HG03103 (cell line): ENCODE measurements around the gene TTC28.
A peak's percentile ranks its signal among the peaks of the same experiment; 100 is the strongest.

ENCODE experiments used
- ATAC-seq: cut with Tn5 transposase; IDR thresholded peaks from one replicate; pipeline ENCODE4 v1.9.1; 2021; ENCODE audit warnings: low read depth; ENCODE audit not compliant: unreplicated experiment

Gene TTC28

DNA sequence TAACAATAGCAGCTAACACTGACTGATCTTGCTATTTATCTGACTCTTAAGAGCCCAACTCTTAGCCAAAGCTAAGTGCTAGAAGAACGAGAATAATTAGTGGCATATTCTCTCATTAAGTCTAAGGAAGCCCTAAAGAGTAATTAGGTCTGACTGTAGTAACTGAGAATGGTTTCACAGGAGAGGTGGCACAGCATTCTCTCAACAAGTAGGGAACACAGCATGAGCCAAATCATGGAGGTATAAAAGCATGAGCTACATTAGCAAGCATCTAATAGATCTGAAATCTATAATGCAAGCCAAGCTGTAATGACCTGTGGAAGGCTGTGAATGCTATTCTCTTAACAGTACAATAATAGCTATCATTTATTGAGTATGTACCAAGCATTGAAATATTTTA is 230.6 kb downstream of the TTC28 start:
- ATAC-seq = no peak

DNA sequence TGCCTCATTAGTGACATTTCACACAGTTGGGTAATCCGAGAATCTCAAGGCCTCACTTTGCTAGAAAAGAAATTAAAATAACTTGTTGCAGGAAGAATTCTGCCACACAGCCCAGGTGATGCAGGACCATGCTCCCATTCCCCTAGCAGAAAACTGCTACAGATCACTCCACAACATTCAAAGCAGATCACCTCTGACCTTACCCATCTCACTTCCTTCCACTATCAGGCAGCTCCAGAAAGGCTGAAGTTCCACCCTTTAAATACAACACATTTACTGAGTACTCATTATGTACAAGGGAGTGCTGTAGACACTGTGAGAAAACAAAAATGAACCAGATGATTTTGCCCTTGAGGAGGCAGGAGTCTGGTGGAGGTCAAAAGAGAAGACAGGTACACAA is 231.0 kb downstream of the TTC28 start:
- no peak for ATAC-seq

DNA sequence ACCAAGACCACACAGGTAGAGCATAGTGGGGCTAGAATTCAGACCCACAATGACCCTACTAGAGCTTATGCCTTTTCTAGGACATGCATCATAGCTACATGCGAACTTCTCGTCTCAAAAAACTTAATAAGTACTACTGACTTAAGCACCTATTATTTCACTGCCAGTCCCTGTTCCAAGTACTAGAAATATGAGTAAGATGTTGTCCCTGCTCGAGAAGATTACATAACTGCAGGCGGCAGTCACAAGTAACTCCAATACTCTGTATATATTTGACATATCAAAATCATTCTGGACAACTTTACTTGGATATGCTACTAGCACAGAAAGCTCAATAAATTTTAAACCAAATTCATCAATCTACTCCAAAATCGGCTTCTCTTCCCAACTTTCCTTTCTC is 235.0 kb downstream of the TTC28 start:
- ATAC-seq = no peak

DNA sequence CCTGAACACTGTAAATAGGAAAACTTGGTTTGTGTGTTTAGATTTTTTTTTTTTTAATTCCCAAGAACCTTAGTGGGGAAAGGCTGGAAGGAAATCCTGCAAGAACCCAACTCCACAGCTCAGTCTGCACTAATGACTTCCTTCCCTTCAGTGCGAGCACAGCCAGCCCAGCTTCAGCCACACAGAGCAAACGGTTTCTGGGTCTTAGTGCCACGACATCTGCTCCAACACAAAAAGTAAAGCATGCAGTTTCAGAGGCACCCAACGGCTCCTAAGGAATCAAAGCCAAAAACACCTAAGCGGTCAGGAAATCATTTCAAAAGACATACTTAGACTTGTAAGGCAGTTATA is 236.1 kb downstream of the TTC28 start:
- ATAC-seq = no peak

DNA sequence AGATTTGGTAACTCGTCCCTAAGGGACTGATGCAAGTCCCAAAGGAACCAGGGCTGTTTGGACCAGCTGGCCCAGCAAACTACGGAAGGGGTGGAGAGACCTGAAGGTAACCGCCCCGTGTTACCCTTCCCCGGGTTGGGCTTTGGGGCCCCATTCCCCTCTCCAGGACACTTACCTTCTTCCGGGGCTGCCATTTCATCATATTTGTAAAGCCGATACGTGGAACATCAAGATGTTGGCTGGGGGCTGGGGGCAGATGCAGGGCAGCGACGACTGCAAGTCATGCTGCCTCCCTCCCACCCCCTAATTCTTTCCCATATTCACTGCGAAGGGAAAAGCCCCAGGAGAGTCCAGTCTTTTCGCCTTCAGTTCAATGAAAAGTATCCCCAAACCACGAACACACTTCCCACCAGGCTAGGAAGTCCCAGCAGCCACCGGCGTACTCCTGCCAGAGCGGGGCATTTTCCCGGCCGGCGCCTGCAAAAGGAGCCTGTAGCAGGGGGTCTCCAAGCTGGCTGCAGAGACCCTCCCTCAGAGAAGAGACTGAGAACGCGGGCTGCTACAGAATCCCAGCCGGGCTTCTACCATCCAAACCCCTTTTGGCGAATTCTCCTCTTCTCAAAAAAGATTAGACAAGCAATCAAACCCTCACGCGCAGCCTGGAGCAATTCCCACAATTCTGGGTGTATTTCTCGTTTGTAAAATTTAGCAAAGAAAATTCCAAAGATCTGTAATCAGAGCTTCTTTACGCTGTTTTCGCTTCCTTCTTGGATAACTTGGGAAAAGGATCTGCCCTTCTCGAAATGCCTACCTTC is 236.7 kb downstream of the TTC28 start:
- ATAC-seq = no peak

DNA sequence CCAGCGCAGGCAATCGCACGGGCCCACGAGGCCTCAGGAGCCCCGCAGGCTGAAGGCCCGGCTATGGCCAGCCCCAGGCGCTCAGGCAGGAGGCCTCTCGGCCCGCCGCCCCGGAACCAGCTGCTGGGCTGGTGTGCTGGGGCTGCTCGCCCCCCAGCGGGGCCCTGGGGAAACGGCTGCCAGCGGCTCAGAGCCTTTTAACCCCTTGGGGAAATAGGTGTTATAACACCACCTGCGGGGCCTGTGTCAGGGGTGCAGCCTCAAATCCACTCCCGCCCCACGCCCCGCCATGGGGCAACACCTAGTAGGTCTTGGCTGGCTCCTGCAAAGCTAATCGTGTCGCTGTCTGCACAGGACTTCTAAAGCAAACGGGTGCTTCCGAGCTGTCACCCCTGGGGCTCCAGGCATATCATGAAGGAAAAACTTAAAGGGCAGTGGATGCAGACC is 237.4 kb downstream of the TTC28 start:
- ATAC-seq = peak; percentile 49

DNA sequence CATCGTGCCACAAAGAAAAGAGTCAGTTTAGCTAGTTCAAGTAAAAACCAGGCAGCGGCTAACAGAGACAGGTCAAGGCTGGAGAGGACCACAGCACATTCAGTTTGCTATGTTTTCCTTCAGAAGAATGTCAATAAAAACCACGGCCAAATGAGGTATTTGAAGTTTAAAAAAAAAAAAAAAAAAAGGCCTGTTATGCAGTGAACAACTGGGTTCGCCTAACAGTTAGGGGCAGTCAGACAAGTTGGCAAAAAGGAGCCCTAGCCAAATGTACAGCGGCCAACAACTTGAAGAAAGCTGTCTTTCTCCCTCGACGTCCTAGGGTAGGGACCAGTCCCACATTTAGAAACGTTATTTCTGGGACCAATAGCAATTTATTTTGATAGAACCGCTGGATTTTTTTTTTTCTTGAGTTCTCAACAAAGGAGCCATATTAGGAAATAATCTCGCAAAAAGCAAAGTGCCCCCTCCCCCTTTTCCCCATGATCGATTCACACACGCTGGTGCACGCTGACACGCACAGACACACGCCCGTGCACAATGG is 237.8 kb downstream of the TTC28 start:
- ATAC-seq = no peak

DNA sequence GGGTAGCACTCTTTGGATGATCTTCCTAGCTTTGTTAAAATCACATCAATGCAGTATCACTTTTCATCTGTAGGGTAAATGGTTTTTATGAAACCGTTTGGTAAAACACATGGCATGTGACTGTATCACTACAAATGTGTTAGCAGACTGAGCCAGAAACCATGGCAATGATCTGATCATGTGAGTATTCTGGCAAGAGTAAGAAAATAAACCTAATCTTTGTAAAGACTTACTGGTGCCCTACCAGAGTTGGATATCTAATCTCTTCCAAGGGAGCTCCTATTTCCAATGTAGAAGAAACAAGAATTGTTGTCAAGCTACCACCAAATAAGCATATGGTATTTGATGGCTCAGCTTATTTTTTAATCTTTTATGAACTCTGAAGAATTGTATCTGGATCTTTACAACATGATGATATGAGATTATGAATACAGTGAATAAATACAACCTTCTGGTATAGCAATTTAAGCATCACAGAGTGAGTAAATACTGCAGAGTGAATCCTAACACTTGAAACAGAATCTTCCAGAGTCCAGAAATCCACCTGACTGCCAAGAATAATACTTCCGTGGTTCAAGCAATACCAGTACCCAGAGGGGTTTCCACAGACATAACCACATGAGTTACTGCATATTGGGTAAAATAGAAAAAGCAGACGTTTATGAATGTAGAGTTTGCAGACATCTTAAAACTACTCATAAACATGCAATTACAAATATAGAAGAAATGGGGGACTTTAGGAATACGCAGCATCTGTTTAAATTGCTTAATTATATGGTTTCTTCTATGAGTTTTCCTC is 238.8 kb downstream of the TTC28 start:
- ATAC-seq = no peak

DNA sequence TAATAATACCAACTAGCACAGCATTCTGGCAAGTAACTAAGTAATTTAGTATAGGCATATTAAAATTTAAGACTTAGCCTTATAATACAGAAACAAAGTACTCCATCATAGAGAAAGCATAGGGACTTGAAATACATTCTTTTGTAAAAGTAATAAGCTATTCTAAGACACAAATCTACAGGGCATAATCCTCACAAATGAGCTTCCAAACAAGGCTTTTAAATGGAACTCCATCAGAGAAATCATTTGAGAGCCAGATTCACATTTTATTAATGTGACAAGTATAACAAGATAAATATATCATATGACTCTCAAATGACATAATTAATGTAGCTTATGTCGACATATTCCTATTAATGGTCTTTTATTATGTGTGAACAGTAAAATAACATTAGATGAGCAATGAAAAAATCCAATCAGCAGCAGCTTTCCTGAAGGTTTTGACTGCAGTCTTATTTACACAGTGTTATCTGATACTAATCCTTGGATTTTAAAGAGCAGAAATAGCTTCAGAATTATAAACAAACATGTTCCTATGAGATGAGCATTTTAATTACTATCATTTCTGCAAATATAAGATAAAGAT is 241.4 kb downstream of the TTC28 start:
- no peak for ATAC-seq

DNA sequence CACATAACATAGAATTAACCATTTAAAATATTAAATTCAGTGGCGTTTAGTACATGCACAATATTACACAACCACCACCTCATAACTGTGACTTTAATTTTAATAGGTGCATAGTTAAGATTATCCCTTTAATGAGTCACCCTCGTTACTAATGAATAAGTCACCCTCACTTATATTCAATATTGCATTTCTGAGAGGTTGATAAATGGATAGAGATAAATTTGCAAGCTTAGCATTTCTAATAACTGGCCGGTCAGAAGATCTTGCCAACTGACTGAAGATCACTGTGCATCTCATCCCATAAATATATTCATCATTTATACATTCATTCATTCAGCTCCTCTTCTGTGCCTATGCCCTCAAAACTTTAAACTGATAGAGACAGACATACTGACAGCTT is 243.7 kb downstream of the TTC28 start:
- no peak for ATAC-seq

DNA sequence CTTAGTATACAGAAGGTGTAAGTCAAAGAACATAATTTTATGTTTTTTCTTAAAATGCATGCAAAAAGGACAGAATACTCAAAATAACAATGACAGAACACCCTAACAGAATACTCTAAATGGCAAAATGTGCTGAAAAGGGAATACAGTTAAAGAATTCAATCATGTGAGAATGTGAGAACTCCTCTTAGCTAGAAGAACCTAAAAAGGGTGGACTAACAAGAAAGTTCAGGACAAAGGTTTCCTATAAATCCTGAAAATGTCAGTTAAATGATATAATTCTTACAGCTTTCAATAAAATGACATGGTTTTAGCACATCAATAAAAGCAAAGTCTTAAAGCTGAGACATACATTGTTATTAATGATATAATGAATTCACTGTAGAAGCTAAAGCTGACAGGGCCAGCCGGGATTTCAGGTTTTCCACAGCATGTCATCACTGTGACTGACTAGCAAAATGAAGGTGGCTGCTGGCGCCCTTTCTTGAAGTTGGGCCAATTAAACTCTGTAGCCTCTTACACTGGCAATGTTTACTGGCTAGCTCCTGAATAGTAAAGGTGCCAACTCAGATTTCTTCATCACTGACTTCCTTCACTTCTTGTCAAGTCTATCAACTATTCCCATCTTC is 244.4 kb downstream of the TTC28 start:
- no peak for ATAC-seq

DNA sequence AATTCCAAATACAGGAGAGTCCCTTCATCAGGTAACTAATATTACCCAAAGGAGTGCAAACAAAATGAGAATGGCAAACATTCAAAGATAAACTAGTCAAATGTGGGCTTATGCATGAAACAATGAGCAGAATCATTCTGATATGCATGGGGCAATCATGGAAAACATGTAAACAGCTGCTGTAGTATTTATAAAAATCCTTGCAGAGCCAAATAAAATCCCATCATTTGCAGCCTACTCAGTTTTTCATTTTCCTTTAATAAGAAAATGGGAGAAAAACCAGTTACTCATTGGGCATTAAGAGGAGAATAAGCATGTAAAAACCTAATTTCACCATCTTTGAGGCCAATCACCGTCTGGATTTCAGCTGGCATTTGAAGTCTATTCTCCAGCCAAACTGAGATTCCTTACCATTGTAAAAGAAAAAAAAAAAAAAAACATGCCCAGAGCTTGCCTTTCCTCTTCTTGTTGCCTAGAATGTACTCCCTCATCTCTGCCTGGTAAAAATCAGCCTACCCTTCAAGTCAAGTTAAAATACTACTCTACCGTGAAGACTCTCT is 249.1 kb downstream of the TTC28 start:
- ATAC-seq = no peak

DNA sequence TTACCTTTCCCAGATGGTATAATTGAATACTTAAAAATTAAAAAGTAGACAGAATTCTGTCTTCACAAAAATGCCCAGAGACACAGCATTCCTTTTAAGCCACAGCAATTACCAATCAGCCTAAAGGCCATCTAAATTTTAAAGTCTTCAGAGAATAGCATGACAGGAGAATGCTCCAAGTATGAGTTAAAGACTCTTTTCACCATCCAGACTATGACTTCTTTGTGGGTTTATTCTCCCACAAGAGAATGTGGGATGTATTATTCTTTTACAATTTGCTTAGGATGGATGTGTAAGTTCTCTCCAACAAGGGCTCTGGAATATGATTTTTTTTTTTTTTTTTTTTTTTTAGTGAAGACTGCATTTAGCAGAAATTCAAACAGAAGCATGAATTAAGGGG is 249.9 kb downstream of the TTC28 start:
- ATAC-seq = no peak

DNA sequence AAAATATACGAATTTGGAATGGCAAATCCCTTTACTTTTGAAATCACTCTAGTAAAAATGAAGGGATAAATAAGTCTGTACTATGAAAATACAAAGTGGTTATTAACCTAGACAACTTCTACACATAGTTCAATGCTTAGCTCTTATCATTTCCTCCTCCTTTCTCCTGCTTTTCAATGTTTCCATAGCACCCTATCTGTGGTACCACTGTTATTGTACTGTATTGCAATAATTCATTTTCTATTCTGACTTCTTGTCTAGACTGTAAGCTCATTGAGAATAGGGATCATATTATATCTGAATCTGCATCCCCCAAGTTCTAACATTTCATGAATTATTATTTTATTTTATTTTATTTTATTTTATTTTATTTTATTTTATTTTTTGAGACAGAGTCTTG is 251.4 kb downstream of the TTC28 start:
- no peak for ATAC-seq

DNA sequence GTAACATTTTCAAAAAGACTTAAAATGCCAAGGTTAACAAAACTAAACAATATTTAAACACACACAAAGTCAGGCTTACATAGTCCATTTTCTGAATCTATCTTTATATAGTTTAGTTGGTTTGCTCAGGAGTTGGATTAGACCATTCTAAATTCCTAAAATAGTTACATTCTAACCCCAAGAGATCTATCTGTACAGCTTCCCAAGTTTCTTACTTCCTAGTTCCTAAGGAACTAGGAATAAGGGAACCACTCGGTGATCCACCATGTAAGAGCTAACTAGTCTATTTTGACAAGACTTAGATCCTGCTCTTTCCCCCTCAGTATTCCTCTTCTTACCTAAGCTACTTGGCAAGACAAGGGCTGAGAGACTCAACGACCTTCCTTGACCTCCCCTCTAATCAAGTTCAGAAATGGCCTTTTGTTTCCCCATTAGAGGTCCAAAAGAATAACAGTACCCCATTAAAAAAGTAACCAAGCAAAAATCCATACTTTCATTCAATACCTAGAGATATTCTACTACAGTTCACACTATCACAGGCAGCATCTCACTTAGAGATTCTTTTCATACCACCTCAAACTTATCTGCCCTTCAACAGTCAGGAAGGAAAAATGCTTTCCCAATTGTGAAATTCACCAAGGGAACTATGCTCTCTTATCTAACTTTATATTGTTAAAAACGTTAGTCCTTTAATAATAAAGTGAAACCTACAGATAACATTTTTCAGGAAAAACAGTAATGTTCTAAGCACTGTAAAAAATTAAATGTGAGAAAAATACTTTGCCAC is 253.1 kb downstream of the TTC28 start:
- ATAC-seq = no peak

DNA sequence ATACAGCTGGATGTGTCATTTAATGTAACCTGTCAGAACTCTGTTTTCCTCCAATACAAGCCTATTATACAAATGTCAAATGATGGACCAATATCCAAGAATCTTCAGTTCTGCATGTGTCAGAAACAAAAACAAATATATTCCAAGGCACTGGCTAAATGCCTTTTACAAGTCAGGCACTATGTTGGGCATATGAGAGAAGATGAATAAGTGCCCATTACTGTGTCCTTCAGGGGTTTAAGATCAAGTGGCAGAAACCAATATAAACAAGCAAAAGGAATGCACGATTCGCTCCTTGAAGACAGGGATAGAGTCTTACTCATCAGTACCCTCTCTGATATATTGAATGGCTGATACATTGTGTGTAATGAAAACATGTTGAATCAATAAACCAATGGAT is 254.4 kb downstream of the TTC28 start:
- ATAC-seq = no peak

DNA sequence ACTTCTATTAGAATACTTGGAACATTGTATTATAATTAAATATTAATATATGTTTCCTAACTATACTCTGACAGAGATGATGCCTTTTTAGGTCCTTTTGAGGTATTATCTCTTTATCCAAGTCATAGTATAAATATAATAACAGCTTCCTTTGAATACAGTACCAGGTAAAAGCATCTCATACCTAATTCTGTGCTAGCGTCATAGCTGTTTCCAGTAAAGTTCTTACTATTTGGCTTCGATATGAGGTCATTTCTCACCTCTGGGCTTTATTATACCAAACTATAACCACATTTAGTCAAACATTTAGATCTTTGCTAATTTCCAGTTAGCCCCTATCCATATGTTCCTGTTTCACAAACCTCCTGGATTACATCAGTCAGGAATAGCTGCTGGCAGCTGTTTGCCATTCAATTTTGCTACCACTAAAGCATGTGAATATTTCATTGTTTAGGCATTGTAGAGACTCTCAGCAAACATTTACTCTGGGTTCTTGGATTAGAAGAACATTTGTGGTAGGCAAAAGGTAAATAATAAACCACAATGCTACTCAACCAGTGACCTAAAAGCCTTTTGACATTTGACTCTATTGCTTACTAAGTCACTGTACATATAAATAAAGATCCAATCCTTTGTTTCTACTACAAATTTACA is 255.1 kb downstream of the TTC28 start:
- no peak for ATAC-seq

DNA sequence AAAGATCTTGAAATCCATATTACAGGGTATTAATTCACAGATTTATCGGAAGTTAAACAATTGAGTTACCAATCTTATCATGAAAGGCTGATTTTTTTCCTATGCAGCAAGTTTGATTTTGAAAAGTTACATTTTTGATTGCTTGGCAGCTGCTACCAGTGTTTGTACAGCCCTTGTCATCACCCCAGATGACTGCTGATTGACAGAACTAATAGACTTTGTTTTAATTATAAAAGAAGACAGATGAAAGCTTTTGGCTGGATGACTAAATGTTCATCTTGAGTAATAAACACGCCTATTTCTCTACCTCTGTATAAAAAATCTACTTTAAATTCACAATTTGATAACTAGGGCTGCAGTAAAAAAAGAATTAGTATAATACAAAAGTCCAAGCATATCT is 259.7 kb downstream of the TTC28 start:
- no peak for ATAC-seq

DNA sequence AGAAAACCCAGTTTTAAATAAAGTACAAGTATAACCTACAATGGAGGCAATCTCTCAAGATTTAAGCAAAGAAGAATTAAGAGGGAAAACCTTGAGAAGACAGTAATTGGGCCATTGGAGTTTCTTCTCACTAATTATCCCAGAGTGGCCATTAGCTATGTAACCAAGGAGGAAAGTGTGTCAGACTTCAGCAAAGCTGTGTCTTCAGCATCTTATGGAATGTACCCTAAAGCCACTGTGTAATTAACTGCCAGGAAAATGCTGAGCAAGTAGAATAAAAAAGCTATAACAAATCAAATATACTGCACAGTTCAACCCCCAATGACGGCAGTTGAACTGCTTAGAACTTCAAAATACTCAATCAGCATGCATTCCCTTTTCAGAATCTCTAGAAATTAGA is 261.6 kb downstream of the TTC28 start:
- no peak for ATAC-seq
